ENCODE measurements around the gene NRSN2. TPM values are rescaled to one million over a fixed set of nuclear protein-coding genes. Genes with fewer than 3 reads are reported as not detected.

Gene NRSN2
- polyA plus RNA-seq, 1 experiment: 35.6 TPM

DNA sequence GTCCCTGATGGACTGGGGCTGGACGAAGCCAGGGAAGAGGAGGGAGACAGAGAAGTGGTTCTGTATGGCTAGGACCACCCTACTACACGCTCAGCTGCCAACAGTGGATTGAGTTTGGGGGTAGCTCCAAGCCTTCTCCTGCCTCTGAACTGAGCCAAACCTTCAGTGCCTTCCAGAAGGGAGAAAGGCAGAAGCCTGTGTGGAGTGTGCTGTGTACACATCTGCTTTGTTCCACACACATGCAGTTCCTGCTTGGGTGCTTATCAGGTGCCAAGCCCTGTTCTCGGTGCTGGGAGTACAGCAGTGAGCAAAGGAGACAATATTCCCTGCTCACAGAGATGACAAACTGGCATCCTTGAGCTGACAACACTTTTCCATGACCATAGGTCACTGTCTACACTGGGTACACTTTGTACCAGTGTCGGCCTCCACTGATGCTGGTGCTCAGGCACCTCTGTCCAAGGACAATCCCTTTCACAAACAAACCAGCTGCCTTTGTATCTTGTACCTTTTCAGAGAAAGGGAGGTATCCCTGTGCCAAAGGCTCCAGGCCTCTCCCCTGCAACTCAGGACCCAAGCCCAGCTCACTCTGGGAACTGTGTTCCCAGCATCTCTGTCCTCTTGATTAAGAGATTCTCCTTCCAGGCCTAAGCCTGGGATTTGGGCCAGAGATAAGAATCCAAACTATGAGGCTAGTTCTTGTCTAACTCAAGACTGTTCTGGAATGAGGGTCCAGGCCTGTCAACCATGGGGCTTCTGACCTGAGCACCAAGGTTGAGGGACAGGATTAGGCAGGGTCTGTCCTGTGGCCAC is 49.9 kb downstream of the NRSN2 start:
- H3K9me3 ChIP-seq (ENCODE audit: control insufficient read depth, insufficient read depth, low read length): no peaks in the 10 kb centered on the region; the same call in 1 of the 2 replicates
- H3K27me3 ChIP-seq (ENCODE audit: control insufficient read depth, insufficient read depth, low read length): no peaks in the 10 kb centered on the region
- POLR2A ChIA-PET: no interaction called here
- H3K4me3 ChIP-seq (ENCODE audit: low read depth, low read length): no peak overlapping the region
- CTCF ChIA-PET: no interaction called here
- TF ChIP-seq, protein P1, sequence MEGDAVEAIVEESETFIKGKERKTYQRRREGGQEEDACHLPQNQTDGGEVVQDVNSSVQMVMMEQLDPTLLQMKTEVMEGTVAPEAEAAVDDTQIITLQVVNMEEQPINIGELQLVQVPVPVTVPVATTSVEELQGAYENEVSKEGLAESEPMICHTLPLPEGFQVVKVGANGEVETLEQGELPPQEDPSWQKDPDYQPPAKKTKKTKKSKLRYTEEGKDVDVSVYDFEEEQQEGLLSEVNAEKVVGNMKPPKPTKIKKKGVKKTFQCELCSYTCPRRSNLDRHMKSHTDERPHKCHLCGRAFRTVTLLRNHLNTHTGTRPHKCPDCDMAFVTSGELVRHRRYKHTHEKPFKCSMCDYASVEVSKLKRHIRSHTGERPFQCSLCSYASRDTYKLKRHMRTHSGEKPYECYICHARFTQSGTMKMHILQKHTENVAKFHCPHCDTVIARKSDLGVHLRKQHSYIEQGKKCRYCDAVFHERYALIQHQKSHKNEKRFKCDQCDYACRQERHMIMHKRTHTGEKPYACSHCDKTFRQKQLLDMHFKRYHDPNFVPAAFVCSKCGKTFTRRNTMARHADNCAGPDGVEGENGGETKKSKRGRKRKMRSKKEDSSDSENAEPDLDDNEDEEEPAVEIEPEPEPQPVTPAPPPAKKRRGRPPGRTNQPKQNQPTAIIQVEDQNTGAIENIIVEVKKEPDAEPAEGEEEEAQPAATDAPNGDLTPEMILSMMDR (IDR thresholded peaks at IDR 0.05; ENCODE audit: low read depth, low read length): no peak
- no peak for DNase-seq (ENCODE audit: low read depth, low spot score)
- no peak overlapping the region for H3K27ac ChIP-seq (ENCODE audit: low read depth, low read length)

DNA sequence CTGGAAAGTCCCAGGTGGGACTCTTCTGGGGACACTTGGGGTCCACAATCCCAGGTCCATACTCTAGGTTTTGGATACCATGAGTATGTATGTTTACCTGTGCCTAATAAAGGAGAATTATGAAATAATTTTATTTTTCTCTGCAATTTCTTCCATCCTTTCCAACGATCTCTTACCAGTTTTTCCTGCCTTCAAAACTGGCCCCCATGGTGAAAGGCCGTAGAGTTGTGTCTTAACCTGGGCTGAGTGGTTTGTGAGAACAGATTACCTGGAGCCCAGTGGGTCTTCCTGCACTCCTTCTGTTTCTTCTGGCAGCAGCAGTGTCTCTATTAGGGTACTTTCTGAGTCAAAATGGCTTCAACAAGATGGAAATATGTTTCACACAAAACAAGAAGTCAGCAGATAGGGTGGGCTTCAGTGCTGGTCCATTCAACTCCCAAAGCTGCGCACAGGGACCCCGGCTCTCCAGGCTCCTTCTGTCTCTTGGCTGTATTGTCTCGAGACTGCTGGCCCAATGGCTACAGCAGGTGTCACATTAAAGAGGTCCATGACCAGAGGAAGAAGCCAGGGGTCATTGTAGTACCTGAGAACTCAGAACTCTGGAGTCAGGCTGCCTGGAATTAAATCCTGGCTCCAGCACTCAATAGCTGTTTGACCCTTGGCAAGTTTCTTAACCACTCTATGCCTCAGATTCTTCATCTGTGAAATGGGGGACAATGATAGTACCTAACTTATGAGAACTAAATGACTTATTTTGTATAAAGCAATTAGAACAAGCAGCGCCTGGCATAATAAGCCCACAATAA is 50.7 kb downstream of the NRSN2 start:
- no peaks in the 10 kb centered on the region; the same call in 1 of the 2 replicates for H3K9me3 ChIP-seq (ENCODE audit: control insufficient read depth, insufficient read depth, low read length)
- no peak for DNase-seq (ENCODE audit: low read depth, low spot score)
- no peak overlapping the region for H3K27ac ChIP-seq (ENCODE audit: low read depth, low read length)
- H3K27me3 ChIP-seq (ENCODE audit: control insufficient read depth, insufficient read depth, low read length): no peaks in the 10 kb centered on the region
- TF ChIP-seq, protein P1 (IDR thresholded peaks at IDR 0.05; ENCODE audit: low read depth, low read length): no peak
- no peak overlapping the region for H3K4me3 ChIP-seq (ENCODE audit: low read depth, low read length)
- CTCF ChIA-PET: interaction anchor here (1.2 kb wide), 1 partner anchor 43 kb away, joined by 4 read pairs; no protein-coding TSS in a partner anchor
- POLR2A ChIA-PET: no interaction called here

DNA sequence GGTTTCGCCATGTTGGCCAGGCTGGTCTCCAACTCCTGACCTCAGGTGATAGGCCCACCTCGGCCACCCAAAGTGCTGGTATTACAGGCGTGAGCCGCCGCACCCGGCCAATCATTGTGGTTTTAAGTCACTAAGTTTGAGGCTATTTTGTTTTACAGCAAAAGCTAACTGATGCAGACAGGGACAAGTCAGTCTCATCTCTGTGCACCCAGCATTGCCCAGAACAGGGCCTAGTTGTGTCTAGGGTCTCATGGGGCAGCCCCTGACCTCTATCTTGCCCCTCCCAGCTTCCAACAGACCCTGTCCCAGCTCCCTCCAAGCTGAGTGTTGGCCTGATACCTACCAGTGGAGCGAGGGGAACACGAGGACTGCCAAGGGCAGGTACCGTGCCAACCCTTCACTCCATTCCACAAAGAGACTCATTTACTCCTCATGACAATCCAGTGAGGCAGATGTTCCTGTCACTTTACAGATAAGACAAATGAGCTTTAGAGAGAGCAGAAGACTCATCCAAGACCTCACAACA is 52.3 kb downstream of the NRSN2 start:
- H3K27ac ChIP-seq (ENCODE audit: low read depth, low read length): no peak overlapping the region
- POLR2A ChIA-PET: no interaction called here
- peaks cover 5% of the 10 kb centered on the region; the same call in 1 of the 2 replicates for H3K9me3 ChIP-seq (ENCODE audit: control insufficient read depth, insufficient read depth, low read length)
- TF ChIP-seq, protein P1 (IDR thresholded peaks at IDR 0.05; ENCODE audit: low read depth, low read length): no peak
- CTCF ChIA-PET: interaction anchor here (1.2 kb wide), 1 partner anchor 8 kb away, joined by 4 read pairs; the partner anchor contains the start of gene RBCK1
- DNase-seq (ENCODE audit: low read depth, low spot score): no peak
- no peak overlapping the region for H3K4me3 ChIP-seq (ENCODE audit: low read depth, low read length)
- H3K27me3 ChIP-seq (ENCODE audit: control insufficient read depth, insufficient read depth, low read length): no peaks in the 10 kb centered on the region

DNA sequence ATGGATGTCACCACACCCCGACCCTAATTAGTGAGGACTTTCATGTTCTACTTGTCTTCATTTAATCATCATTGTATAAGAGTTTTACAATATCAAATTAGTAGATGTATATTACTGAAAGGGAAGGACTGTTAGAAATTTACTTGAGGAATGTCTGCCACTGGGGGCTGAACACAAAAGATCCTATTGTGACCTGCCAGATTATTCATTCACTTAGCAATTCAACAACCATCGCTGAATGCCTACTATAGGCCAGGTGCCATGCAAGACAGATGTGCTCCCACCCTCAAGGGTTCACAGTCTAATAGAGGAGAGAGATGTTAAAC is 53.2 kb downstream of the NRSN2 start:
- Histone ChIP-seq H3K4me3 (ENCODE audit: low read depth, low read length) (no peak overlapping the region), H3K27me3 (ENCODE audit: control insufficient read depth, insufficient read depth, low read length) (no peaks in the 10 kb centered on the region), H3K27ac (ENCODE audit: low read depth, low read length) (no peak overlapping the region), H3K9me3 (ENCODE audit: control insufficient read depth, insufficient read depth, low read length) (peaks cover 5% of the 10 kb centered on the region; the same call in 1 of the 2 replicates)
- POLR2A ChIA-PET: no interaction called here
- CTCF ChIA-PET: interaction anchor here (1.2 kb wide), 1 partner anchor 45 kb away, joined by 8 read pairs; no protein-coding TSS in a partner anchor
- TF ChIP-seq, protein P1 (IDR thresholded peaks at IDR 0.05; ENCODE audit: low read depth, low read length): no peak
- DNase-seq (ENCODE audit: low read depth, low spot score): no peak

Measured in AG04450 (cell line).